Glomerular visceral epithelial cell (primary cell): ENCODE results near the gene MYH6.
"Not testable (repeated sequence)": the region's sequence is repeated elsewhere in the genome, so short reads cannot be mapped to it uniquely, and the experiment has no call there.

ENCODE experiments used
- DNase-seq: peaks from one replicate; pipeline ENCODE4 v3.0.0-alpha.2; 2016; ENCODE audit errors: extremely low spot score

MYH6 gene

DNA sequence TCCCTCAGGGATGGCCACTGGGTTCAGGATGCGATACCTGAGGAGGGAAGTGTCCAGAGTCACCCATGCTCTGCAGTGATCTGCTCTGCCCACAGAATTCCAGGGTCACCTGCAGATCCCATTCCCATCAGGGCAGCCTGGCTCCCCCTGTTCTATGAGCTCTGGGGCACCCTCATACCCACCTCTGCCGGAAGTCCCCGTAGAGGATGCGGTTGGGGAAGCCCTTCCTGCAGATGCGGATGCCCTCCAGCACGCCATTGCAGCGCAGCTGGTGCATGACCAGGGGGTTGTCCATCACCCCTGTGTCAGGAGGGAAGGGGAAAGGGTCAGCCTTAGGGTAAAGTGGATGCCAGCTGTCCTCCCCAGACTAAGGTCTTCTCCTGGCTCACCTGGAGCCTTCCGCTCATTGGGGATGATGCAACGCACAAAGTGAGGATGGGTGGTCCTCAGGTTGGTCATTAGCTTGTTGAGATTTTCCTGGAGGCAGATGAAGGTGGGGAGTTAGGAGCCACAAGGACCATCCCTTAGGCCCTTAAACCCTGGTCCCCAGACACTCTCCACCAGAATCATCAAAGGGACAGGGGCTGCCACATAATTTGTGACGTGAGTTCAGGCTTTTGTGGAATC is 11.2 kb downstream of the MYH6 start:
- no peak for DNase-seq

GRCh38 chr14:23396126-23396525 is 11.9 kb downstream of the MYH6 start:
- no peak for DNase-seq

GRCh38 chr14:23392613-23393012 is 15.5 kb downstream of the MYH6 start:
- DNase-seq: no peak

GRCh38 chr14:23389871-23390270 is 18.2 kb downstream of the MYH6 start:
- not testable (repeated sequence) for DNase-seq

- no peak for DNase-seq
Observed at GRCh38 chr14:23389396-23389795, 18.7 kb downstream of the MYH6 start.

- DNase-seq: no peak
Observed at GRCh38 chr14:23388996-23389395, 19.1 kb downstream of the MYH6 start.

DNA sequence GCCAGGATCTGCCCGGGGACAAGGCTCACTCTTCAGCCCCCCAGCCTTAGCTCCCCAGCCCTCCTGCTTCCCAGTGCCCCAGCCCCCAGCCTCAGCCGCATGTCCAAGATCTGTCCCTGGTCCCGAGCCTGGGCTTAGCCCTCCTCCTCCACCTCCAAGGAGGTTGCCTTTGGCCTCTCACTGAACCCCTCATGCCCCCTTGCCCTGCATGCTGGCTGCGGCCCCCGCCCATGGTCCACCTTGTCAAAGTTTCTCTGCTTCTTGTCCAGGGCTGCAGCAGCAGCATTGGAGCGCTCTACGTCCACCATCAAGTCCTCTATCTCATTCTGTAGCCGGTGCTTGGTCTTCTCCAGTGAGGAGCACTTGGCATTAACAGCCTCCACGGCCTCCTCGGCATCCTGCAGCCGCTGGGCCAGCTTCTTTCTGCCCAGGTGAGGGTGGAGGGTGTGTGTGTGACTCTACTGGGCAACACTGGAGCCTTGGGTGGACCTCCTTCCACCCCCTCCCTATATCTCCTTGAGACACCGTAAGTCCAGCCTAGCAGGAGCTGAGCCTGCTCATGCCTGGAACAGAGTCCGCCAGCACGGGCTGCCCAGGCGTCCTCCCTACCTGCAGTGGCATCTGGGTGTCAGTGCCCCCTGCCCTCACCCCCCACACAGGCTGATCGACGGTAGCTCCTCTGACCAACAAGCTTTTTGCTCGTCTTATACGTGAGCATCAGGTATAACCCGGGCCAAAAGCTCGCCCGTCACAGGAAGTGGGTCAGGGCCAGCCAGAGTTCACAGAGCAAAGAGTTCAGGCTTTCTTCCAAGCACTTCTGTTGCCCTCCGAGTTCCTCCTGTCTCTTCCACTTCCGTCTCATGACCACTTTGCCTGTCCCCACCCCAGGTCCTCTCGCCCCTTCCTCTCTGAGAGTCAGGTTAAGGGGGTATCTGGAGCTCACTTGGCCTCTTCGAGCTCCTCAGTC is 19.9 kb downstream of the MYH6 start:
- DNase-seq: no peak

- DNase-seq: no peak
Observed at GRCh38 chr14:23386999-23387398, 21.1 kb downstream of the MYH6 start.

DNA sequence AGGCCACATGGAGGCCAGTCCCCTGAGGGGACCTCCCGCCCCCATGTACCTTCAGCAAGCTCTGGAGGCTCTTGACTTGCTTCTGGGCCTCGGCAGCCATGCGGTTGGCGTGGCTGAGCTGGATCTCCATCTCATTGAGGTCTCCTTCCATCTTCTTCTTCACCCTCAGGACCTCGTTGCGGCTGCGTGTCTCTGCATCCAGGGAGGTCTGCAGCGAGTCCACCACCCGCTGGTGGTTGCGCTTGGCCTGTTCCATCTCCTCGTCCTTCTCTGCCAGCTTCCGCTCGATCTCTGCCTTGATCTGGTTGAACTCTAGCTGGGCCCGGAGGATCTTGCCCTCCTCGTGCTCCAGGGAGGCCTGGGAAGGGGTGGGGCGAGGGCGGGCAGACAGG is 21.8 kb downstream of the MYH6 start:
- DNase-seq: not testable (repeated sequence)

DNA sequence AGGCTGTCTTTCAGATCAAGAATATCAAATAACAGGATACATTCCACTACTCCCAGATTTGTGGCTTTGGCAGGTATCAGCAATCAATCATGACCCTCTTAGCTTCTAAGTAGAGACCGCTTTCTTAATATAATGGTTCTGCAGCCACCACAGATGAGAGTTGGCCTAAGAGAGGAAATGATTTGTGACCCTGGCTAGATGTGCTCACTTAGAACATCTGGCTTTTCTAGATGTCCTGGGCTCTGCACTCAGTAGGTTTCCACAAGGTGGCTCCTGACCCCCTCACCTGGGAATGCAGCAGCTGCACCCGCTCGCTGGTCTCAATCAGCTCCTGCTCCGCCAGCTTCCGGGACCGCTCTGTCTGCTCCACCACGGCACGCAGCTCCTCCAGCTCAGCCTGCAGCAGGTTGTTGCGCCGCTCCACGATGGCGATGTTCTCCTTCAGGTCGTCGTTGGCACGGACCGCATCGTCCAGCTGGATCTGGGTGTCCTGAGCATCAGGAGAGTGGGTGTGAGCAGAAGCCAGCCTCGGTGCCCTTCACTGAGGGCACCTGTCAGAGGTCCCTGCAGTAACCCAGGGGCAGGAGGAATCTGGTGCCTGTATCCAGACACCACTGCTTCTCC is 22.3 kb downstream of the MYH6 start:
- no peak for DNase-seq

- DNase-seq: no peak
Observed at GRCh38 chr14:23385244-23385641, 22.8 kb downstream of the MYH6 start.

DNA sequence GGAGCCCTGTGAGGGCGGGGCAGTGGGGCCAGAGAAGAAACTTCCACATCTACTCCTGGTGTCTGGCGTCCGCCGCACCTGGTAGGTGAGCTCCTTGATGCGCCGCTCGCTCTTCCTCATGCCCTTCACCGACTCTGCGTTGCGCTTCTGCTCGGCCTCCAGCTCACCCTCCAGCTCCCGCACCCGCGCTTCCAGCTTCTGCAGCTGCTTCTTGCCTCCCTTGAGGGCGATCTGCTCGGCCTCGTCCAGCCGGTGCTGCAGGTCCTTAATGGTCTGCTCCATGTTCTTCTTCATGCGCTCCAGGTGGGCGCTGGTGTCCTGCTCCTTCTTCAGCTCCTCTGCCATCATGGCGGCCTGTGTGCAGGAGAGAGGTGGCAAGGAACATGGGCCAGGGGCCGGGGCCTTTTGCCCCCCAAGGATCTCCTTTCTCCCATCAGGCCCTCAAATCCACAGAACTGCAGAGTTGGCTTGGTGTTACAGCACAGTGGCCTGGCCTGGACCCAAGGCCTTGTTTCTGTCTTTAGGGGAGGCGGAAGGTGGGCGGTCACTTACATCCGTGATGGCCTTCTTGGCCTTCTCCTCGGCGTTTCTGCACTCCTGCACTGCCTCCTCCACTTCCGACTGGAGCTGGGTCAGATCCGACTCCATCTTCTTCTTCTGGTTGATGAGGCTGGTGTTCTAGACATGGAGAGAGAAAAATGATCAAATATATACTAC is 23.6 kb downstream of the MYH6 start:
- no peak for DNase-seq

- no peak for DNase-seq
Observed at GRCh38 chr14:23382731-23383440, 25.2 kb downstream of the MYH6 start.

GRCh38 chr14:23382276-23382675 is 25.8 kb downstream of the MYH6 start:
- no peak for DNase-seq

DNA sequence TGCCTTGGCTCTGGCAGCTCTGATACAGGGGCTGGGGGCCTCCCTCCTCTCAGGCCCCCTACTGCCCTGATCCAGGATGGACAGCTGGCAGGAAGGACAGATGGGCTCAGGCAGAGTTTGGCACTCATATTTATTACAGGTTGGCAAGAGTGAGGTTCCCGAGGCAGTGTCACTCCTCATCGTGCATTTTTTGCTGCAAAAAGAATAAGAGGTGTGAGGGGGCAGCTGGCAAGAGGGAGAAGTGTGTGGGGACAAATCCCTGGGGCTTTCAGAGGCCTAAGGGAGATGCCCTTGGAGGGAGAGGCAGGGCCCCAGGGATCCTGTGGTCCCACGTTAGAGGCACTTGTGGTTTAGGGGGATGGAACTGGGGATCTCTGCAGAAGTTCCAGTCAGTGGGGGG is 26.2 kb downstream of the MYH6 start:
- no peak for DNase-seq

DNA sequence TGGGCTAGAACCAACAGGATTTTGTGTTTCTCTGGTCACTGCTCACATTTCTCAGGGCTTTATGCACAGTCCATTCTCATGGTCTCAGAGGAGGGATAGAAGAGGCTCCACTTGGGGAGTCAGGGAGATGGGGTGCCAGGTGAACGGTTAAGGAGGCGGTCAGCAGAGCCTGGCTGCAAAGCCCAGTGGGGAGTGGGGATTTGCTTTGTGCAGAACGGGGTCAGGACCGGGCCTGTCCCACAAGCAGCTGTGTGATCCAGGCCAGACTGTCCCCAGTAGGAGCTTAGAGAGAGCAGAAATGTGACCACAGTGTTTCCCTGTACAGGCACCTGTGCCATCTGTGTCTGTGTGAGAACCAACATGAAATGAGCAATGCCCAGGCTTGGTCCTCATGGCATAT is 27.1 kb downstream of the MYH6 start:
- no peak for DNase-seq

GRCh38 chr14:23380197-23380914 is 27.7 kb downstream of the MYH6 start:
- no peak for DNase-seq

DNA sequence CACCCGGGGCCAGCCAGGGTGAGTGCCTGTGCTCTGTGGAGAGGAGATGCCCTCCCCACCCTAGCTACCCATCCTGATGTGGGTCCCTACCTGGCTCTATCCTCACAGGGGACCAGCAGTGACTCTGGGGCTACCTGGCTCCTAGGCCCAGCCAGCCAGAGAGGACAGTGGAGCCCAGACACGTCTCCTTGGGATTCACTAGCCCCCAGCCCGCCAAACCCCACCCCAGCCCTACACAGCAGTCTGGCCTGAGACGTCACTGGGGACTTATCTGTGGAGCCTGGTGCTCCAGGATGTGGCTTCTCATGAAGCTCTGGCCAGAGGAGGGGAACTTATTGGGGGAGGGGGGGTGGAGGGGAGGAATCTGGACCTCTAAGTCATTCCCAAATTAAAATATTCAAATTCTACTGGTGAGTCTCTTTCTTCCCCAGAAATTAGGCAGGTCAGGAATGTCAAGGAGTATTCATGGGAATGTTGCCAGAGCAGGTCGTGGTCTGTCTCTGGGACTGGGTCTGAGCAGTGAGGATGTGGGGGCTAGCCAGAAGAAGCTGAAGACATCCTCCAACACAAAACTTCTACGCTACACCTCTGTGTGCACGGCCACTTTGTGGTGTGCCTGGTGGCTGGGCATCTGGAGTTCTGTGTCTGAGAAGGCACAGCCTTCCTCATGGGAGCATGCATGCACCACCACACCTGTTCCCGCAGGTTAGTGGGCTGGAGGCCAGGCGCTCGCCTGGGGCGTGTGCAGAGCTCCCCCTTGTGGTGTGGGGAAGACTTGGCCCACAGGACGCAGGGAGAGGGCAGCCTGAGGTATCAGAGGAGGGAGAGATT is 28.5 kb downstream of the MYH6 start:
- peak; percentile 59 for DNase-seq

- DNase-seq: no peak
Observed at GRCh38 chr14:23378612-23379220, 29.4 kb downstream of the MYH6 start.
